DND-41 (cell line): ENCODE measurements around the gene MRPL53.

Source experiments
- EZH2 ChIP-seq: IDR thresholded peaks from 3 replicates; pipeline ENCODE4 v1.6.1; 2012; ENCODE audit warnings: borderline replicate concordance, low read depth, mild to moderate bottlenecking, moderate library complexity, low read length, inconsistent platforms; ENCODE audit not compliant: severe bottlenecking
- TF ChIP-seq, protein P1 (sequence below): IDR thresholded peaks from 2 replicates; pipeline ENCODE4 v1.5.1; 2012; ENCODE audit warnings: borderline replicate concordance, low read length, moderate library complexity, mild to moderate bottlenecking; ENCODE audit not compliant: poor library complexity, severe bottlenecking; ENCODE audit errors: extremely low read depth

DNA sequence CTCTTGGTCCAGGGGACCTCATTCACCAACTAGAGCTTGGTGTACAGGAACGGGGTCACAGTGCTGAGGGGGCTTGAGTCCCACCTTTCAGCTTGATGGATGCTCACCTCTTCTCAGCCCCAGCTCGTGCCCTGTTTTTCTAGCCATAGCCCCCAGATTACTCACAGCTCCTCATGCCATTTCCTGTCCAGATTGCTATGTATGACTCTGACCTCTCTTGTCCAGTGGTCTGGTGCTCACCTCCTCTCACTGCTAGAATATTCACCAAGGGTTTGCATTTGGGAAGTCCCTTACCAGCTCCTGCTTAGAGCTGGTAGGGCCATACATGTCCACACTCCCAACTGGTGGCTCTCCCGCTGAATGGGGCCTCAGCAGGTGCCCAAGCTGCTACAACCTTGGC lies 21.1 kb upstream of the MRPL53 start:
- TF ChIP-seq, protein P1, sequence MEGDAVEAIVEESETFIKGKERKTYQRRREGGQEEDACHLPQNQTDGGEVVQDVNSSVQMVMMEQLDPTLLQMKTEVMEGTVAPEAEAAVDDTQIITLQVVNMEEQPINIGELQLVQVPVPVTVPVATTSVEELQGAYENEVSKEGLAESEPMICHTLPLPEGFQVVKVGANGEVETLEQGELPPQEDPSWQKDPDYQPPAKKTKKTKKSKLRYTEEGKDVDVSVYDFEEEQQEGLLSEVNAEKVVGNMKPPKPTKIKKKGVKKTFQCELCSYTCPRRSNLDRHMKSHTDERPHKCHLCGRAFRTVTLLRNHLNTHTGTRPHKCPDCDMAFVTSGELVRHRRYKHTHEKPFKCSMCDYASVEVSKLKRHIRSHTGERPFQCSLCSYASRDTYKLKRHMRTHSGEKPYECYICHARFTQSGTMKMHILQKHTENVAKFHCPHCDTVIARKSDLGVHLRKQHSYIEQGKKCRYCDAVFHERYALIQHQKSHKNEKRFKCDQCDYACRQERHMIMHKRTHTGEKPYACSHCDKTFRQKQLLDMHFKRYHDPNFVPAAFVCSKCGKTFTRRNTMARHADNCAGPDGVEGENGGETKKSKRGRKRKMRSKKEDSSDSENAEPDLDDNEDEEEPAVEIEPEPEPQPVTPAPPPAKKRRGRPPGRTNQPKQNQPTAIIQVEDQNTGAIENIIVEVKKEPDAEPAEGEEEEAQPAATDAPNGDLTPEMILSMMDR: no peak
- TF ChIP-seq EZH2: no peak
